Heart left ventricle (tissue), 16 donors: ENCODE measurements around the gene TM4SF1. TPM values are rescaled to one million over a fixed set of nuclear protein-coding genes. Genes with fewer than 3 reads are reported as not detected.

Experiments
- ATAC-seq, 4 donors: fragments of 200-7000 bp; cut with Tn5 transposase; one replicate each; pipeline ENCODE4 v1.9.1; 2020 to 2022; ENCODE audit warnings: moderate library complexity in 4 of 4, mild to moderate bottlenecking in 3 of 4, moderate number of reproducible peaks in 1 of 4
- DNase-seq, 5 donors: peaks; one replicate each; pipeline ENCODE4 v3.0.0-alpha.2; 2020
- H3K27ac ChIP-seq, 12 donors: fragments of 200-600 bp; sonication (generic) in 4 of 12; one replicate each; pipeline versions ENCODE4 v1.5.0 to v1.8.0; 2016 to 2022; ENCODE audit warnings: mild to moderate bottlenecking in 2 of 12
- H3K27me3 ChIP-seq, 9 donors: fragments of 200-600 bp; sonication (generic) in 2 of 9; one replicate each; pipeline versions ENCODE4 v1.5.1 to v1.8.0; 2016 to 2022; ENCODE audit warnings: mild to moderate bottlenecking in 3 of 9
- H3K36me3 ChIP-seq, 9 donors: fragments of 200-600 bp; sonication (generic) in 2 of 9; one replicate each; pipeline versions ENCODE4 v1.5.0 to v1.8.0; 2018 to 2022; ENCODE audit warnings: mild to moderate bottlenecking in 2 of 9
- H3K4me1 ChIP-seq, 12 donors: fragments of 200-600 bp; sonication (generic) in 4 of 12; one replicate each; pipeline versions ENCODE4 v1.5.0 to v1.8.0; 2016 to 2022; ENCODE audit warnings: mild to moderate bottlenecking in 3 of 12
- H3K4me3 ChIP-seq, 12 donors: fragments of 200-600 bp; sonication (generic) in 4 of 12; one replicate each; pipeline versions ENCODE4 v1.5.0 to v1.8.0; 2017 to 2022; ENCODE audit warnings: mild to moderate bottlenecking in 9 of 12, moderate library complexity in 4 of 12
- H3K9me3 ChIP-seq, 12 donors: fragments of 200-600 bp; sonication (generic) in 4 of 12; one replicate each; pipeline versions ENCODE4 v1.5.0 to v1.8.0; 2016 to 2022; ENCODE audit warnings: mild to moderate bottlenecking in 1 of 12
- CTCF ChIP-seq, 12 donors: fragments of 200-600 bp; sonication (generic) in 4 of 12; IDR thresholded peaks; one replicate each; pipeline versions ENCODE4 v1.5.0 to v1.8.0; 2018 to 2022; ENCODE audit warnings: antibody characterized with exemption in 12 of 12, mild to moderate bottlenecking in 5 of 12
- POLR2A ChIP-seq, 2 donors: fragments of 450-650 bp; IDR thresholded peaks; one replicate each; pipeline ENCODE4 v1.6.1; 2017; ENCODE audit warnings: antibody characterized with exemption in 2 of 2, mild to moderate bottlenecking in 2 of 2, moderate library complexity in 2 of 2
- WGBS, 4 donors: extraction: QIAGEN DNeasy Blood & Tissue Kit in 2 of 4; methylation state at CpG; one replicate each; pipeline versions ENCODE4 v1.1.5 to v1.1.7; 2013 to 2018; 5-methylcytosine and 5-hydroxymethylcytosine counted together
- intact Hi-C, 10 donors: fragments of 100-400 bp; cut with DNase I; formaldehyde crosslinking; loops; one replicate each; pipeline versions ENCODE4 v1.11.1 to v1.14.2; 2022
- polyA plus RNA-seq, 2 donors: library from polyadenylated mRNA; stranded (reverse); fragments of 200-250 nt; gene quantifications; one replicate each; pipeline ENCODE4 v1.2.3, GENCODE V29; 2013
- total RNA-seq, 9 donors: library from RNA; depleted of rRNA in 2 of 9; stranded (reverse); fragments of >200 nt in 2 of 9; fragmentation: NEBNext Ultra II Directional in 3 of 9; extraction: Animal tissue kit (Norgen Biotek cat#: 25700) in 3 of 9; gene quantifications; one replicate each; pipeline versions ENCODE4 v1.1.0 to v1.2.4, GENCODE V29; 2016 to 2023
- donor health status: ischemic (EF 13 %, LVEDD 7.1; RV severe dilation, severe dysfunction).
- donor health status: healthy with polysubstance abuse.
- donor health status: DM: no; HTN: yes; CAD: no.
- donor health status: DM: no; HTN: no; CAD: no.
- donor health status: ischemic (EF 25% LVEDD 6.9; RV normal size, moderate dysfunction).
- donor health status: ischemic (EF 25% LVEDD 5.7; RV mildly dilated, moderate dysfunction).
- donor health status: healthy.
- donor health status: DM: yes; HTN: yes; CAD: no.
- donor health status: ischemic (EF 35%, LVEDD 5.7; RV mildly dilated, moderate dysfunction).
- donor health status: nonischemic (EF 11% LVEDD 7.7; RV severe dilation, severe dysfunction).
- donor health status: DM: yes; HTN: yes; CAD: no.
- donor health status: PGD.
- donor health status: ischemic (EF 29% LVEDD 5.4; RV normal size, mild dysfunction).
- donor health status: nonischemic (EF 23%, LVEDD 6.1; RV moderate dilation, normal function).

Gene TM4SF1
- total and polyA plus RNA-seq, 11 donors: 61.6 to 224 (median 111) TPM

- Histone ChIP-seq H3K27ac (no peak overlapping the region), H3K36me3 (no peaks in the 10 kb centered on the region), H3K27me3 (no peaks in the 10 kb centered on the region), H3K9me3 (peaks cover 0 to 10% (median 0%) of the 10 kb centered on the region in 12 donors), H3K4me1 (no peaks in the 10 kb centered on the region), H3K4me3 (no peak overlapping the region)
- 82 to 88% (median 86%) methylated on average over 2 of the region's 2 CpGs for WGBS, 4 donors
- DNase-seq (no peak), ATAC-seq (no peak)
- intact Hi-C loops: no loop called here
- no peak for TF ChIP-seq POLR2A (IDR thresholded peaks at IDR 0.05)
- no peak for TF ChIP-seq CTCF (IDR thresholded peaks at IDR 0.05)
Observed at GRCh38 chr3:149401926-149402310, 24.5 kb upstream of the TM4SF1 start.

GRCh38 chr3:149401212-149401925 lies 23.9 kb upstream of the TM4SF1 start:
- TF ChIP-seq CTCF (IDR thresholded peaks at IDR 0.05) (no peak), POLR2A (IDR thresholded peaks at IDR 0.05) (no peak)
- no peaks in the 10 kb centered on the region for H3K36me3 ChIP-seq
- WGBS, 4 donors: 85 to 89% (median 87%) methylated on average over 3 of the region's 3 CpGs
- peaks cover 0 to 10% (median 0%) of the 10 kb centered on the region in 12 donors for H3K9me3 ChIP-seq
- intact Hi-C loops: no loop called here
- no peaks in the 10 kb centered on the region for H3K4me1 ChIP-seq
- no peak overlapping the region for H3K4me3 ChIP-seq
- no peak for DNase-seq
- no peak for ATAC-seq
- no peaks in the 10 kb centered on the region for H3K27me3 ChIP-seq
- no peak overlapping the region for H3K27ac ChIP-seq

DNA sequence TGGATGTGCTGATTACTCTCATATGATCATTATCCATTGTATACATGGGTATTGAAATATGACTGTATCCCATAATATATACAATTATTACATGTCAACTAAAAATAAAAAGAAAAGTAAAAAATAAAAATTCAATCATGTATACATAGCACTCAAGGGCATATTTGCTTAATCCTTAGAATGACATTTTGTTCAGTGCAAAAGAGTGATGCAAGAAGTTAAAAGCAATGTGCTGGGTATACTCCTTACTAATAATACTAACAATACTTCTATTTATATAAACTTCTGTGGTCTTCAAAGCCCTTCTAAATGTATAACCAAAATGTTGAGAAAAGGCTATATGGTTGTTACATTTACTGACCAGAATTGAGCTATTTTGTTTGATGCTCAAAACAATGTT lies 23.2 kb upstream of the TM4SF1 start:
- Histone ChIP-seq H3K9me3 (peaks cover 0 to 10% (median 0%) of the 10 kb centered on the region in 12 donors), H3K4me1 (peaks cover 0 to 7% (median under 1%) of the 10 kb centered on the region in 12 donors), H3K27me3 (no peaks in the 10 kb centered on the region), H3K27ac (no peak overlapping the region), H3K4me3 (no peak overlapping the region), H3K36me3 (no peaks in the 10 kb centered on the region)
- TF ChIP-seq CTCF (IDR thresholded peaks at IDR 0.05) (no peak), POLR2A (IDR thresholded peaks at IDR 0.05) (no peak)
- intact Hi-C loops: no loop called here
- DNase-seq (no peak), ATAC-seq (no peak)

DNA sequence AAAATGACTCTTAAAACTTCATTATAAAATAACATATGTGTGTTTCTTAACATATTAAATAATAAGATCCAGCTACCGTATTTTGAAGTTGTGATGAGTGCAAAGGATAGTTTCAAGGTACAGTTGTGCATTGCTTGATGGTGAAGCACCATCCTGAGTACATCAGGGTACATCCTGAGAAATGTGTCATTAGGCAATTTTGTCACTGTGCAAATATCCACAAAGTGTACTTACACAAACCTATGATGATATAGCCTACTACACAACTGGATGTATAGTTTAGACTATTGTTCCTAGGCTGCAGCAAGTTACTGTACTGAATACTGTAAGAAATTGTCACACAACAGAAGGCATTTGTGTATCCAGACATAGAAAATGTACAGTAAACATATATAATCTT lies 20.8 kb upstream of the TM4SF1 start:
- Histone ChIP-seq H3K27ac (no peak overlapping the region), H3K9me3 (peaks cover 0 to 10% (median 0%) of the 10 kb centered on the region in 12 donors), H3K4me3 (no peak overlapping the region), H3K27me3 (no peaks in the 10 kb centered on the region), H3K4me1 (peaks cover 0 to 28% (median 8%) of the 10 kb centered on the region in 12 donors), H3K36me3 (no peaks in the 10 kb centered on the region)
- no peak for TF ChIP-seq POLR2A (IDR thresholded peaks at IDR 0.05)
- TF ChIP-seq CTCF (IDR thresholded peaks at IDR 0.05): no peak
- ATAC-seq (no peak), DNase-seq (no peak)
- intact Hi-C loops: loop anchor here in 2 of 10 donors (5.0 kb wide), 1 partner anchor 79 kb away; no protein-coding TSS in a partner anchor
- 96 to 100% (median 98%) methylated on average over 1 of the region's 1 CpG for WGBS, 4 donors
